Kidney epithelial cell (primary cell): ENCODE data around the gene GALNS. TPM values are rescaled to one million over a fixed set of nuclear protein-coding genes. Genes with fewer than 3 reads are reported as not detected.

Source experiments
- DNase-seq: peaks from one replicate; pipeline ENCODE4 v3.0.0-alpha.2; 2010; ENCODE audit warnings: low read depth
- H3K27me3 ChIP-seq: 2 replicates; pipeline ENCODE4 v1.6.0; 2011; ENCODE audit warnings: low read length; ENCODE audit not compliant: control insufficient read depth, insufficient read depth
- H3K36me3 ChIP-seq: 2 replicates; pipeline ENCODE4 v1.5.1; 2011; ENCODE audit warnings: low read length; ENCODE audit not compliant: control insufficient read depth, insufficient read depth
- H3K4me3 ChIP-seq: 2 replicates; pipeline ENCODE4 v1.5.1; 2011; ENCODE audit warnings: low read depth, mild to moderate bottlenecking, control low read depth, low read length
- CTCF ChIP-seq: IDR thresholded peaks from 2 replicates; pipeline ENCODE4 v1.5.1; 2011; ENCODE audit warnings: mild to moderate bottlenecking, moderate library complexity, low read length, control low read depth, inconsistent platforms; ENCODE audit not compliant: insufficient read depth, poor library complexity, severe bottlenecking
- total RNA-seq: library from RNA; depleted of rRNA; stranded (reverse); fragments of >200 nt; gene quantifications from 2 replicates; pipeline ENCODE4 v1.2.3, GENCODE V29; 2015

The GALNS gene
- total RNA-seq, 1 donor from 2014 or later = 23.6 TPM

GRCh38 chr16:88796278-88796677 is 60.5 kb downstream of the GALNS start:
- H3K36me3 ChIP-seq = no peaks in the 10 kb centered on the region
- H3K27me3 ChIP-seq = peaks cover 7% of the 10 kb centered on the region
- no peak for DNase-seq
- no peak overlapping the region for H3K4me3 ChIP-seq
- TF ChIP-seq CTCF = no peak

GRCh38 chr16:88793251-88793954 is 63.3 kb downstream of the GALNS start:
- Histone ChIP-seq H3K36me3 (no peaks in the 10 kb centered on the region), H3K27me3 (peaks cover 7% of the 10 kb centered on the region), H3K4me3 (no peak overlapping the region)
- DNase-seq = no peak
- TF ChIP-seq CTCF = no peak

GRCh38 chr16:88792668-88793250 is 64.0 kb downstream of the GALNS start:
- Histone ChIP-seq H3K36me3 (no peaks in the 10 kb centered on the region), H3K4me3 (no peak overlapping the region), H3K27me3 (peaks cover 7% of the 10 kb centered on the region)
- TF ChIP-seq CTCF = no peak
- DNase-seq = no peak

GRCh38 chr16:88792078-88792550 is 64.6 kb downstream of the GALNS start:
- DNase-seq = no peak
- H3K4me3 ChIP-seq = no peak overlapping the region

GRCh38 chr16:88790312-88791211 is 66.2 kb downstream of the GALNS start:
- no peak for TF ChIP-seq CTCF
- Histone ChIP-seq H3K4me3 (no peak overlapping the region), H3K27me3 (peaks cover 7% of the 10 kb centered on the region), H3K36me3 (no peaks in the 10 kb centered on the region)
- DNase-seq = no peak

More at GRCh38 chr16:88792078-88792550, 64.6 kb downstream of the GALNS start:
- no peak for TF ChIP-seq CTCF
- peaks cover 7% of the 10 kb centered on the region for H3K27me3 ChIP-seq
- no peaks in the 10 kb centered on the region for H3K36me3 ChIP-seq
